Neural progenitor cell (in vitro differentiated cells): ENCODE results near the gene KLHL29.

Source experiments
- EZH2 ChIP-seq: fragments of 200-600 bp; sonication (generic); IDR thresholded peaks from 2 replicates; pipeline ENCODE4 v1.6.1; 2017; ENCODE audit warnings: antibody characterized with exemption, mild to moderate bottlenecking, moderate library complexity
- EZH2phosphoT487 ChIP-seq: fragments of 200-600 bp; sonication (generic); IDR thresholded peaks from 2 replicates; pipeline ENCODE4 v1.6.1; 2017; ENCODE audit warnings: antibody characterized with exemption
- TF ChIP-seq, protein P1 (sequence below): fragments of 200-600 bp; sonication (generic); IDR thresholded peaks from 2 replicates; pipeline ENCODE4 v1.5.1; 2017; ENCODE audit warnings: antibody characterized with exemption, mild to moderate bottlenecking

DNA sequence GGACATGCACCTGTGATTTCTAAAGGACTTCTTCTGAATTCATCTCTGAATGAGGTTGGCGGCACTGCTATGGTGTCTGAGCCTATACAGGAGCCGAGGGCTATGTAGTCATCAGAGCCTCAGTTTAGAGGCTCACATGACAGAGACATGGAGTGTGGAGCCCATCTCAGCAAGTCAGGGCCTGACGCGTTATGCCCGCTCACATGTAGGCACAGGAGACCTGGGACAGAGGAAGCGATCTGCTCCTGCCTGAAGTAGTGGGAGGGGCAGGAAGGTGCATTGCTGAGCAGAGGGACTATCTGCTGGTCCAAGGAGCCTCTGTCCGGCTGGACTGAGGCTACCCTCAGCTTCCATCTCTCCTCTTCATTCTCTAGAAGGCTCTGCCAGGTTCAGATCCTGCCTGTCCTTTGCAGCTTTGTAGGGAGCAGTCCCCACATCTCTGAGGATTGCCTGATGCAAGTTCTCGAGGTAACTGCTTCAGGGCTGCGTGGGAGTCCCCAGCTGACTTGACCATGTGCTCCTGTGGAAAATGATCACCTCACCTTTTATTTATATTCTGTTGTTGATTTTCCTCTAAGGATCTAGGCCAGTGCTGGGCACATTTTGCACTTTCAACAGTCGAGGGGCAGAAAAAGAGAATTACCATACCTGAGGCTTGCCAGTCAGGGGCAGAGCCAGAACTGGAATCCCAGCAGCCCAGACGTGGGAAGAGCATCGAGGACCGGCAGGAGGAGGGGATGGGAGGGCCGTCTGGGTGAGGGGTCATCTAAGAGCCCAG lies 16.6 kb downstream of the KLHL29 start:
- TF ChIP-seq, protein P1, sequence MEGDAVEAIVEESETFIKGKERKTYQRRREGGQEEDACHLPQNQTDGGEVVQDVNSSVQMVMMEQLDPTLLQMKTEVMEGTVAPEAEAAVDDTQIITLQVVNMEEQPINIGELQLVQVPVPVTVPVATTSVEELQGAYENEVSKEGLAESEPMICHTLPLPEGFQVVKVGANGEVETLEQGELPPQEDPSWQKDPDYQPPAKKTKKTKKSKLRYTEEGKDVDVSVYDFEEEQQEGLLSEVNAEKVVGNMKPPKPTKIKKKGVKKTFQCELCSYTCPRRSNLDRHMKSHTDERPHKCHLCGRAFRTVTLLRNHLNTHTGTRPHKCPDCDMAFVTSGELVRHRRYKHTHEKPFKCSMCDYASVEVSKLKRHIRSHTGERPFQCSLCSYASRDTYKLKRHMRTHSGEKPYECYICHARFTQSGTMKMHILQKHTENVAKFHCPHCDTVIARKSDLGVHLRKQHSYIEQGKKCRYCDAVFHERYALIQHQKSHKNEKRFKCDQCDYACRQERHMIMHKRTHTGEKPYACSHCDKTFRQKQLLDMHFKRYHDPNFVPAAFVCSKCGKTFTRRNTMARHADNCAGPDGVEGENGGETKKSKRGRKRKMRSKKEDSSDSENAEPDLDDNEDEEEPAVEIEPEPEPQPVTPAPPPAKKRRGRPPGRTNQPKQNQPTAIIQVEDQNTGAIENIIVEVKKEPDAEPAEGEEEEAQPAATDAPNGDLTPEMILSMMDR: no peak
- no peak for TF ChIP-seq EZH2
- no peak for TF ChIP-seq EZH2phosphoT487
